GM18526 (cell line): ENCODE results near the gene TRAF2.

Experiments
- POLR2A ChIP-seq: IDR thresholded peaks from 3 replicates; pipeline ENCODE4 v1.6.1; 2011; ENCODE audit not compliant: insufficient read length; ENCODE audit errors: extremely low read depth

TRAF2 gene

GRCh38 chr9:136954270-136955083 is 68.2 kb downstream of the TRAF2 start:
- no peak for TF ChIP-seq POLR2A

- no peak for TF ChIP-seq POLR2A
Measured at GRCh38 chr9:136955202-136955942, 69.1 kb downstream of the TRAF2 start.

- TF ChIP-seq POLR2A, result no peak
Measured at GRCh38 chr9:136955943-136956335, 69.6 kb downstream of the TRAF2 start.

GRCh38 chr9:136956604-136957003 is 70.3 kb downstream of the TRAF2 start:
- TF ChIP-seq POLR2A, result no peak

- TF ChIP-seq POLR2A, result no peak
Measured at GRCh38 chr9:136957461-136957860, 71.1 kb downstream of the TRAF2 start.

GRCh38 chr9:136957901-136958300 is 71.6 kb downstream of the TRAF2 start:
- no peak for TF ChIP-seq POLR2A

GRCh38 chr9:136958473-136958872 is 72.2 kb downstream of the TRAF2 start:
- no peak for TF ChIP-seq POLR2A

GRCh38 chr9:136958898-136959850 is 72.9 kb downstream of the TRAF2 start:
- no peak for TF ChIP-seq POLR2A

- TF ChIP-seq POLR2A, result no peak
Measured at GRCh38 chr9:136960212-136960937, 74.1 kb downstream of the TRAF2 start.

- no peak for TF ChIP-seq POLR2A
Measured at GRCh38 chr9:136960938-136961275, 74.6 kb downstream of the TRAF2 start.

- no peak for TF ChIP-seq POLR2A
Measured at GRCh38 chr9:136961279-136962065, 75.2 kb downstream of the TRAF2 start.

GRCh38 chr9:136962163-136962562 is 75.8 kb downstream of the TRAF2 start:
- TF ChIP-seq POLR2A, result no peak

- no peak for TF ChIP-seq POLR2A
Measured at GRCh38 chr9:136962701-136963248, 76.5 kb downstream of the TRAF2 start.

GRCh38 chr9:136963341-136963740 is 77.0 kb downstream of the TRAF2 start:
- no peak for TF ChIP-seq POLR2A
